HEK293 (cell line): ENCODE measurements around the gene NRL.

ENCODE experiments used
- ZNF561 ChIP-seq: fragments of 450-650 bp; IDR thresholded peaks from 2 replicates; pipeline ENCODE4 v1.5.1; 2018; ENCODE audit warnings: missing biosample characterization, missing genetic modification characterization, borderline replicate concordance
- TF ChIP-seq, protein P1 (sequence below): fragments of 450-650 bp; formaldehyde crosslinking; IDR thresholded peaks from 2 replicates; pipeline ENCODE4 v1.5.1; 2016; ENCODE audit warnings: missing biosample characterization, missing genetic modification characterization

GRCh38 chr14:24106672-24107271 lies 8.0 kb downstream of the NRL start:
- TF ChIP-seq, protein P1, sequence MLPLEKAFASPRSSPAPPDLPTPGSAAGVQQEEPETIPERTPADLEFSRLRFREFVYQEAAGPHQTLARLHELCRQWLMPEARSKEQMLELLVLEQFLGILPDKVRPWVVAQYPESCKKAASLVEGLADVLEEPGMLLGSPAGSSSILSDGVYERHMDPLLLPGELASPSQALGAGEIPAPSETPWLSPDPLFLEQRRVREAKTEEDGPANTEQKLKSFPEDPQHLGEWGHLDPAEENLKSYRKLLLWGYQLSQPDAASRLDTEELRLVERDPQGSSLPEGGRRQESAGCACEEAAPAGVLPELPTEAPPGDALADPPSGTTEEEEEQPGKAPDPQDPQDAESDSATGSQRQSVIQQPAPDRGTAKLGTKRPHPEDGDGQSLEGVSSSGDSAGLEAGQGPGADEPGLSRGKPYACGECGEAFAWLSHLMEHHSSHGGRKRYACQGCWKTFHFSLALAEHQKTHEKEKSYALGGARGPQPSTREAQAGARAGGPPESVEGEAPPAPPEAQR (tag by site-specific recombination): no peak
- TF ChIP-seq ZNF561 (tag by site-specific recombination): no peak
